ENCODE measurements around the gene PIN4.

The PIN4 gene

GRCh38 chrX:72181178-72182125 is at the start of gene PIN4:
Gene PIN4 (plus strand): TSS chrX:72181757. CDS start chrX:72181786, 29 bp downstream.
- Histone ChIP-seq H3K9me3 (ENCODE audit: insufficient read depth, low read length) (no peaks in the 10 kb centered on the region), H3K4me3 (ENCODE audit: insufficient read depth, low read length, poor library complexity, severe bottlenecking) (peak within 1 kb of the TSS; percentile 98), H3K9ac (ENCODE audit: low read length) (peak within 1 kb of the TSS; percentile 81), H4K20me1 (ENCODE audit: low read depth, low read length) (no peaks in the 10 kb centered on the region), H3K27me3 (ENCODE audit: low read length) (no peaks in the 10 kb centered on the region), H3K79me2 (ENCODE audit: insufficient read depth, low read length) (peaks cover 19% of the 10 kb centered on the region), H3F3A (ENCODE audit: insufficient read depth) (peaks cover 8% of the 10 kb centered on the region; the same call in 1 of the 2 replicates), H3K4me2 (ENCODE audit: low read depth, low read length, poor library complexity, severe bottlenecking) (peak within 1 kb of the TSS; percentile 98), H3K9me2 (replicated peaks; ENCODE audit: insufficient read depth, low read length) (no peaks in the 10 kb centered on the region), H3K36me3 (ENCODE audit: low read length) (no peaks in the 10 kb centered on the region), H2AFZ (ENCODE audit: low read depth, low read length, severe bottlenecking) (peak within 1 kb of the TSS; percentile 87), H3K27ac (ENCODE audit: low read depth, low read length) (peak within 1 kb of the TSS; percentile 92)
- TF ChIP-seq EZH2phosphoT487 (conservative IDR thresholded peaks at IDR 0.05; ENCODE audit: low read length) (no peak), CTCF (IDR thresholded peaks at IDR 0.05; ENCODE audit: insufficient read depth, low read length, poor library complexity, severe bottlenecking) (no peak)

- Histone ChIP-seq H3K9me2 (replicated peaks; ENCODE audit: insufficient read depth, low read length) (no peaks in the 10 kb centered on the region), H3K36me3 (ENCODE audit: low read length) (no peaks in the 10 kb centered on the region), H3K27ac (ENCODE audit: low read depth, low read length) (no peak overlapping the region), H3F3A (ENCODE audit: insufficient read depth) (no peaks in the 10 kb centered on the region), H3K9ac (ENCODE audit: low read length) (no peak overlapping the region), H2AFZ (ENCODE audit: low read depth, low read length, severe bottlenecking) (no peak overlapping the region), H3K4me3 (ENCODE audit: insufficient read depth, low read length, poor library complexity, severe bottlenecking) (no peak overlapping the region), H3K4me2 (ENCODE audit: low read depth, low read length, poor library complexity, severe bottlenecking) (peak overlapping the region; percentile 49), H3K9me3 (ENCODE audit: insufficient read depth, low read length) (no peaks in the 10 kb centered on the region), H4K20me1 (ENCODE audit: low read depth, low read length) (no peaks in the 10 kb centered on the region), H3K27me3 (ENCODE audit: low read length) (no peaks in the 10 kb centered on the region), H3K79me2 (ENCODE audit: insufficient read depth, low read length) (no peaks in the 10 kb centered on the region)
- no peak for TF ChIP-seq CTCF (IDR thresholded peaks at IDR 0.05; ENCODE audit: insufficient read depth, low read length, poor library complexity, severe bottlenecking)
- TF ChIP-seq EZH2phosphoT487 (conservative IDR thresholded peaks at IDR 0.05; ENCODE audit: low read length): no peak
These were observed 49.1 kb upstream of the PIN4 start for GRCh38 chrX:72132456-72132855.

- no peak overlapping the region for H2AFZ ChIP-seq (ENCODE audit: low read depth, low read length, severe bottlenecking)
- H3K4me2 ChIP-seq (ENCODE audit: low read depth, low read length, poor library complexity, severe bottlenecking): no peak overlapping the region
- no peak overlapping the region for H3K4me3 ChIP-seq (ENCODE audit: insufficient read depth, low read length, poor library complexity, severe bottlenecking)
- no peaks in the 10 kb centered on the region for H3K9me2 ChIP-seq (replicated peaks; ENCODE audit: insufficient read depth, low read length)
- H3K9me3 ChIP-seq (ENCODE audit: insufficient read depth, low read length): no peaks in the 10 kb centered on the region
- no peaks in the 10 kb centered on the region for H4K20me1 ChIP-seq (ENCODE audit: low read depth, low read length)
- no peaks in the 10 kb centered on the region for H3F3A ChIP-seq (ENCODE audit: insufficient read depth)
- H3K79me2 ChIP-seq (ENCODE audit: insufficient read depth, low read length): no peaks in the 10 kb centered on the region
- H3K9ac ChIP-seq (ENCODE audit: low read length): no peak overlapping the region
- H3K36me3 ChIP-seq (ENCODE audit: low read length): no peaks in the 10 kb centered on the region
- H3K27ac ChIP-seq (ENCODE audit: low read depth, low read length): no peak overlapping the region
- H3K27me3 ChIP-seq (ENCODE audit: low read length): no peaks in the 10 kb centered on the region
- TF ChIP-seq EZH2phosphoT487 (conservative IDR thresholded peaks at IDR 0.05; ENCODE audit: low read length): no peak
- TF ChIP-seq CTCF (IDR thresholded peaks at IDR 0.05; ENCODE audit: insufficient read depth, low read length, poor library complexity, severe bottlenecking): no peak
These were observed 47.6 kb upstream of the PIN4 start for GRCh38 chrX:72133851-72134546.
